Measurements from ENCODE around the gene RUFY2.
A peak's percentile ranks its signal among the peaks of the same experiment; 100 is the strongest.

Gene RUFY2

GRCh38 chr10:68428396-68429104, 21.5 kb upstream of the RUFY2 start:
- Histone ChIP-seq H3K4me1 (ENCODE audit: insufficient read depth, insufficient read length) (no peaks in the 10 kb centered on the region), H3K9ac (ENCODE audit: insufficient read length, low read depth) (no peak overlapping the region), H3K9me3 (ENCODE audit: insufficient read depth, low read length) (no peaks in the 10 kb centered on the region), H3K27me3 (ENCODE audit: insufficient read depth, insufficient read length) (no peaks in the 10 kb centered on the region), H3K4me3 (ENCODE audit: insufficient read length, low read depth) (no peak overlapping the region), H3K36me3 (ENCODE audit: insufficient read depth, insufficient read length, low read length) (peaks cover 32% of the 10 kb centered on the region)
- TF ChIP-seq YY1 (IDR thresholded peaks at IDR 0.05; ENCODE audit: insufficient read depth, insufficient read length) = no peak
- no peak for TF ChIP-seq ZNF274 (IDR thresholded peaks at IDR 0.05; ENCODE audit: low read depth, low read length)
- no peak for TF ChIP-seq SUZ12 (IDR thresholded peaks at IDR 0.05; ENCODE audit: extremely low read depth, insufficient read depth, insufficient read length)
- DNase-seq (ENCODE audit: low read depth, low spot score) = no peak

GRCh38 chr10:68424454-68425014, 17.5 kb upstream of the RUFY2 start:
- Histone ChIP-seq H3K9ac (ENCODE audit: insufficient read length, low read depth) (no peak overlapping the region), H3K36me3 (ENCODE audit: insufficient read depth, insufficient read length, low read length) (peaks cover 40% of the 10 kb centered on the region), H3K27me3 (ENCODE audit: insufficient read depth, insufficient read length) (no peaks in the 10 kb centered on the region), H3K4me3 (ENCODE audit: insufficient read length, low read depth) (no peak overlapping the region), H3K4me1 (ENCODE audit: insufficient read depth, insufficient read length) (no peaks in the 10 kb centered on the region), H3K9me3 (ENCODE audit: insufficient read depth, low read length) (no peaks in the 10 kb centered on the region)
- TF ChIP-seq YY1 (IDR thresholded peaks at IDR 0.05; ENCODE audit: insufficient read depth, insufficient read length) (no peak), ZNF274 (IDR thresholded peaks at IDR 0.05; ENCODE audit: low read depth, low read length) (no peak), SUZ12 (IDR thresholded peaks at IDR 0.05; ENCODE audit: extremely low read depth, insufficient read depth, insufficient read length) (no peak)
- DNase-seq (ENCODE audit: low read depth, low spot score) = no peak

GRCh38 chr10:68423522-68423921, 16.4 kb upstream of the RUFY2 start:
- TF ChIP-seq YY1 (IDR thresholded peaks at IDR 0.05; ENCODE audit: insufficient read depth, insufficient read length) (no peak), ZNF274 (IDR thresholded peaks at IDR 0.05; ENCODE audit: low read depth, low read length) (no peak), SUZ12 (IDR thresholded peaks at IDR 0.05; ENCODE audit: extremely low read depth, insufficient read depth, insufficient read length) (no peak)
- no peak overlapping the region for H3K9ac ChIP-seq (ENCODE audit: insufficient read length, low read depth)
- H3K4me1 ChIP-seq (ENCODE audit: insufficient read depth, insufficient read length) = no peaks in the 10 kb centered on the region
- no peaks in the 10 kb centered on the region for H3K27me3 ChIP-seq (ENCODE audit: insufficient read depth, insufficient read length)
- no peak for DNase-seq (ENCODE audit: low read depth, low spot score)
- peaks cover 41% of the 10 kb centered on the region for H3K36me3 ChIP-seq (ENCODE audit: insufficient read depth, insufficient read length, low read length)
- H3K4me3 ChIP-seq (ENCODE audit: insufficient read length, low read depth) = no peak overlapping the region
- no peaks in the 10 kb centered on the region for H3K9me3 ChIP-seq (ENCODE audit: insufficient read depth, low read length)

- Histone ChIP-seq H3K27me3 (ENCODE audit: insufficient read depth, insufficient read length) (no peaks in the 10 kb centered on the region), H3K4me3 (ENCODE audit: insufficient read length, low read depth) (no peak overlapping the region), H3K9me3 (ENCODE audit: insufficient read depth, low read length) (no peaks in the 10 kb centered on the region), H3K4me1 (ENCODE audit: insufficient read depth, insufficient read length) (no peaks in the 10 kb centered on the region), H3K9ac (ENCODE audit: insufficient read length, low read depth) (no peak overlapping the region), H3K36me3 (ENCODE audit: insufficient read depth, insufficient read length, low read length) (peaks cover 63% of the 10 kb centered on the region)
- no peak for DNase-seq (ENCODE audit: low read depth, low spot score)
- no peak for TF ChIP-seq ZNF274 (IDR thresholded peaks at IDR 0.05; ENCODE audit: low read depth, low read length)
- no peak for TF ChIP-seq SUZ12 (IDR thresholded peaks at IDR 0.05; ENCODE audit: extremely low read depth, insufficient read depth, insufficient read length)
- no peak for TF ChIP-seq YY1 (IDR thresholded peaks at IDR 0.05; ENCODE audit: insufficient read depth, insufficient read length)
Measured at GRCh38 chr10:68419376-68419775, 12.3 kb upstream of the RUFY2 start.

GRCh38 chr10:68408898-68409518, 1.9 kb upstream of the RUFY2 start:
- no peak for DNase-seq (ENCODE audit: low read depth, low spot score)
- H3K4me1 ChIP-seq (ENCODE audit: insufficient read depth, insufficient read length) = no peaks in the 10 kb centered on the region
- H3K9me3 ChIP-seq (ENCODE audit: insufficient read depth, low read length) = no peaks in the 10 kb centered on the region
- H3K36me3 ChIP-seq (ENCODE audit: insufficient read depth, insufficient read length, low read length) = peaks cover 4% of the 10 kb centered on the region
- TF ChIP-seq SUZ12 (IDR thresholded peaks at IDR 0.05; ENCODE audit: extremely low read depth, insufficient read depth, insufficient read length) (no peak), YY1 (IDR thresholded peaks at IDR 0.05; ENCODE audit: insufficient read depth, insufficient read length) (no peak), ZNF274 (IDR thresholded peaks at IDR 0.05; ENCODE audit: low read depth, low read length) (no peak)
- no peaks in the 10 kb centered on the region for H3K27me3 ChIP-seq (ENCODE audit: insufficient read depth, insufficient read length)
- no peak overlapping the region for H3K4me3 ChIP-seq (ENCODE audit: insufficient read length, low read depth)
- no peak overlapping the region for H3K9ac ChIP-seq (ENCODE audit: insufficient read length, low read depth)

GRCh38 chr10:68406111-68406814, 814 bp downstream of the RUFY2 start:
- peak; percentile 33 for DNase-seq (ENCODE audit: low read depth, low spot score)
- Histone ChIP-seq H3K4me3 (ENCODE audit: insufficient read length, low read depth) (peak overlapping the region; percentile 75), H3K27me3 (ENCODE audit: insufficient read depth, insufficient read length) (no peaks in the 10 kb centered on the region), H3K9me3 (ENCODE audit: insufficient read depth, low read length) (no peaks in the 10 kb centered on the region), H3K36me3 (ENCODE audit: insufficient read depth, insufficient read length, low read length) (peaks cover 12% of the 10 kb centered on the region), H3K9ac (ENCODE audit: insufficient read length, low read depth) (peak overlapping the region; percentile 84), H3K4me1 (ENCODE audit: insufficient read depth, insufficient read length) (no peaks in the 10 kb centered on the region)
- TF ChIP-seq SUZ12 (IDR thresholded peaks at IDR 0.05; ENCODE audit: extremely low read depth, insufficient read depth, insufficient read length) = no peak
- TF ChIP-seq YY1 (IDR thresholded peaks at IDR 0.05; ENCODE audit: insufficient read depth, insufficient read length) = no peak
- TF ChIP-seq ZNF274 (IDR thresholded peaks at IDR 0.05; ENCODE audit: low read depth, low read length) = no peak

- H3K9ac ChIP-seq (ENCODE audit: insufficient read length, low read depth) = no peak overlapping the region
- no peaks in the 10 kb centered on the region for H3K27me3 ChIP-seq (ENCODE audit: insufficient read depth, insufficient read length)
- H3K9me3 ChIP-seq (ENCODE audit: insufficient read depth, low read length) = no peaks in the 10 kb centered on the region
- H3K36me3 ChIP-seq (ENCODE audit: insufficient read depth, insufficient read length, low read length) = peaks cover 17% of the 10 kb centered on the region
- TF ChIP-seq SUZ12 (IDR thresholded peaks at IDR 0.05; ENCODE audit: extremely low read depth, insufficient read depth, insufficient read length) = no peak
- no peak for TF ChIP-seq YY1 (IDR thresholded peaks at IDR 0.05; ENCODE audit: insufficient read depth, insufficient read length)
- TF ChIP-seq ZNF274 (IDR thresholded peaks at IDR 0.05; ENCODE audit: low read depth, low read length) = no peak
- no peak for DNase-seq (ENCODE audit: low read depth, low spot score)
- no peaks in the 10 kb centered on the region for H3K4me1 ChIP-seq (ENCODE audit: insufficient read depth, insufficient read length)
- H3K4me3 ChIP-seq (ENCODE audit: insufficient read length, low read depth) = no peak overlapping the region
Measured at GRCh38 chr10:68403701-68404100, 3.4 kb downstream of the RUFY2 start.

All from NT2/D1 (cell line).